MV-4-11 (cell line): ENCODE data around the gene HSF2BP.
"Not testable (repeated sequence)": the region's sequence is repeated elsewhere in the genome, so short reads cannot be mapped to it uniquely, and the experiment has no call there.

Experiments
- DNase-seq: peaks from one replicate; lab custom pipeline; 2025; lab: John Stamatoyannopoulos, UW

Gene HSF2BP

DNA sequence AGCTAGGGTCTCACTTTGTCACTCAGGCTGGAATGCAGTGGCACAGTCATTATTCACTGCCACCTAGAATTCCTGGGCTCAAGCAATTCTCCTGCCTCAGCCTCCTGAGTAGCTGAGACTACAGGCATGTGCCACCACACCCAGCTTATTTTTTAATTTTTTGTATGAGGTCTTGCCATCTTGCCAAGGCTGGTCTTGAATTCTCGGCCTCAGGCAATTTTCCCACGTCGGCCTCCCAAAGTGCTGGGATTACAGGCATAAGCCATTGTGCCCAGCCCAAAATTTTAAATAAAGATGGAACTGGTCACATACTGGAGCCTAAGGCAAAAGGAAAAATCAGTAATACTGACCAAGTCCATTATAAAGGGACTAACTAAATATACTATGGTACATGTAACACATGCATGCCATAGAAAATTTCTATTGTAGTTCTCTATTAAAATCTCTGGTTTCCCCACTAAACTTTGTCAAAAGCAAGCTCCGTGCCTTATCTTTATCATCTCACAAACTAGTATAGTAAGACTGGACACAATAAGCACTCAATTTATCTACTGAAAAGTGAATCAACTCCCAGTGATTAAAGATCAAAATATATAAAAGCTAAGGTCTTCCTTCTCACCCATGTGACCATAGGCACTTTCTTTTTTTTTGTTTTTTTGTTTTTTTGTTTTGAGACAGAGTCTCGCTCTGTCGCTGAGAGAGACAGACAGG is 61.6 kb downstream of the HSF2BP start:
- DNase-seq, result no peak

DNA sequence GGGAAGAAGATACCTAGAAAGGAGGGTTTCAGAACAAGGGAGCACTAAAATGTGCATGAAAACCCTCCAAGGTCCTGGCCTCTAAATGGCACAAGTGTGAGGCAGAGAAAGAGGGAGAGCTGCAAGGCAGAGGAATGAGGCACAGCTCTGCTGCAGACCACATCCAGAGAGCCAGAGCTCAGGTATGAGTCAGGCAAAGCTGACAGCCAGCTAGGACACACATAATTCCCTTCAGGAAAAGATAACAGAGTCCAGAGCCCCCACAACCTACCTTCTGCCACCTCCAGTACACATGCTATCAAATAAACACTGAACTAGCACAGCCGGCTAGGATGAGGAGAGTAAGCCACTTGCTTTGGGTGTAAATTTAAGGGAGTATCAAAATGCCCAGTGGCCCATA is 62.2 kb downstream of the HSF2BP start:
- no peak for DNase-seq

DNA sequence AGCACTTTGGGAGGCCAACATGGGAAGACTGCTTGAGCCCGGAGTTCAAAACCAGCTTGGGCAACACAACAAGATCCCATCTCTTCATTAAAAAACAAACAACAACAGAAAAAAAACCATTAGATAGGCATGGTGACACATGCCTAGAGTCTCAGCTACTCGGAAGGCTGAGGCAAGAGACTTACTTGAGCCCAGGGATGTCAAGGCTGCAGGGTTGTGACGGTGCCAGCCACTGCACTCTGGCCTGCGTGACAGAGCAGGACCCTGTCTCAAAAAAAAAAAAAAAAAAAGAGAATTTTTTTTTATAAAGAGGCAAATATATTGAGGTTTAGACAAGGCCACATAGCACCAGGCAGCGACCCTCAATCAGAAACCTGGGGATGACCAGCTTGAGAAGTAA is 62.7 kb downstream of the HSF2BP start:
- DNase-seq, result no peak

DNA sequence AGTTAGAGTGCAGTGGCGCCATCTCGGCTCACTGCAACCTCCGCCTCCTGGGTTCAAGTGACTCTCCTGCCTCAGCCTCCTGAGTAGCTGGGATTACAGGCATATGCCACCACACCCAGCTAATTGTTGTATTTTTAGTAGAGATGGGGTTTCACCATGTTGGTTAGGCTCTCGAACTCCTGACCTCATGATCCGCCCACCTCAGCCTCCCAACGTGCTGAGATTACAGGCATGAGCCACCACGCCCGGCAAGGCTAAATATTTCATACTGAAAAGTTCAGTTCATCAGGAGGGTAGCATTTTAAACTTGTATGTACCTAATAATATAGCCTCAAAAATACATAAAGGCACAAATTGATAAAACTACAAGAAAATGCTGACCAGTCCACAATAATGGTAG is 63.5 kb downstream of the HSF2BP start:
- DNase-seq, result not testable (repeated sequence)

DNA sequence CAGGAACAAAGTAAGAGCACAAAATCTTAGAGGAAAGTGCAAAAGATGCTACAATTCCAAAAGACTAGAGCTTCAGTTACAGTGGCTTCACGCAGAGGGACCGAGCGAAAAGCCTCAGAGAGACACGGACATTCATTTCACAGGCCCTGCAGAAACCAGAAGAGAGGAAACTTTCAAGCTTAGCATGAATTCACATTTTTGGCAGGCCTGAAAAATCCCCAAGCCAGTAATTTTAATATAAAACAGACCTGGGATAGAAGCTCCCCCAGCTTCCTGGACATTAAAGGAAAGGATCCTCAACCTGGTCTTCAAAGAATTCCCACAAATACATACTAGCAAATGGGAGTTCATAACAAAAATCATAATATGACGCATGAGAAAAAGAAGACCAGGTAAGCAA is 66.2 kb downstream of the HSF2BP start:
- DNase-seq, result no peak

DNA sequence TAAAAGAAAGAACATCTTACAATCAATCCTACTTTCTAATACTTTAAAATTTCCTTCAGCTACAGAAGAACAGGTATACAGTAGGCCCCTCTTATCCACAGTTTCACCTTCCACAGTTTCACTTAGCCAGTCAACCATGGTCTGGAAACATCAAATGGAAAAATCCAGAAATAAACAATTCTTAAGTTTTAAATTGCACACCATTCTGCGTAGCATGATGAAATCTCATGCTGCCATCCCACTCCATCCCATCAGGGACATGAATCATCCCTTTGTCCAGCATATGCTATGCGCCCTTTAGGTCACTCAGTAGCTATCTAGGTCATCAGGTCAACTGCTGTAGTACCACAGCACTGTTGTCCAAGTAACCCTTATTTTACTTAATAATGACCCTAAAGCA is 67.7 kb downstream of the HSF2BP start:
- no peak for DNase-seq

DNA sequence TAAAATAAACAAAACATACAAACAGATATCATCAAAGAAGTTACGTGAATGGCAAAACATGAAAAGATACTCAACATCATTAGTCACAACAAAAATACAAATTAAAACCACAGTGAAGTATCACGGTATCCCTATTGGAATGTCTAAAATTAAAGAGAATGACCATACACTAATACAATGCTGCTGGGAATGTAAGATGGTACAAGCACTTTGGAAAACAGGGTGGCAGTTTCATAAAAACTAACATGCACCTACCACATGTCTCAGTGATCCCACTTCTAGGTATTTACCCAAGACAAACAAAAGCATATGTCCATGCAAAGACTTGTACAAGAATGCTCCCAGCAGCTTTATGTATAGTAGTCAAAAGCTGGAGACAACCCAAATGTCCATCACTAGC is 69.1 kb downstream of the HSF2BP start:
- DNase-seq, result no peak

DNA sequence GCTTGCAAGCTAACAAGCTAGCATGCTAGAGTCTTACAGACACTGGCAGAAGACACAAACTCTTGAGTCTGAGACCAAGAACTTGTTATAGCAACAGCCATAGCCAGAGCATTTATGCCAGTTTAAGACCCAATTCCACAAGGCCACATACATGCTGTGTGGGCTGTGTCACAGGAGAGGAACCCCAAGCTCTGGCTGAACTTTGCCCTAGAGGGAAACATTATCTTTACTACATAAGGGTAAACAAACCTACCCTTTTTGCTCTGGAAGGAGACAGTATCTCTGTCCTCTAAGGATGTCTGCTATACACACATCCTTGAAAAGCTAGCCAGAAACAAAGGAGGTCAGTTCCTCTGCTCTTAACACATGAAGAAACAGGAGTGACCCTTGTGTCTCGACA is 70.3 kb downstream of the HSF2BP start:
- DNase-seq, result no peak

DNA sequence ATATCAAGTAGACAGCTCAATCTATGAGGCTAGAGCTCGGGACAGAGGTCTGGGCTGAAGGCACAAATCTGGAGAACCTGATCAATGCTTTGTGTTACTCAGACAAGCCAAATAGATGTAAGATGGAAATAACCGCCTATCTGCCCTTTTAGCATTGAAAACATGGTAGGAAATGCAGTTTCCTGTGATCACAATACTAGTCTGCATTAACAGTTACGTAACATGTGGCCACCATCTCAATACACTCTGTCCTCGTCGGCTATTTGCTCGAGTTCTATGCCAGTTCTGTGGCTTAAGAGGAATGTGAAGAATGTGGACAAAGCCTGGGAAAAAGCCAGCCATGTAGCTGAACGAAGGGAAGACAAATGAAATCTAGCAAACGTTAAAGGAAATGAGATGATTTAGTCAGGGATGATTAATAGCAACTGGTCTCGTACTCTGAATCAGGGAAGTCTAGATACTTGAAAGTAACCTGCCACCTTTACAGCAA is 73.3 kb downstream of the HSF2BP start:
- DNase-seq, result peak; percentile 40

DNA sequence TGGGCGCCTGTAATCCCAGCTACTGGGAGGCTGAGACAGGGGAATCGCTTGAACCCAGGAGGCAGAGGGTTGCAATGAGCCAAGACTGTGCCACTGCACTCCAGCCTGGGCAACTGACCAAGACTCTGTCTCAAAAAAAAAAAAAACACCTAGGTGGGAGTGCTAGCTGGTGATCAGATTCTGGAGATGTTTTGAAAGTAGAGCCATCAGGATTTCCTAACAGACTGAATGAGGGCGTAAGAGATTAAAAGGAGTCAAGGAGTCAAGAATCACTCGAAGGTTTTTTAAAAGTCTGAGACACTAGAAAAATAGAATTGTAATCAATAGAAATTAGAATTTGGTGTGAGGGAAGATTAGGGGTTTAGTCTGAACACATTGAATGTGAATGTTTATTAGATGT is 73.8 kb downstream of the HSF2BP start:
- no peak for DNase-seq

DNA sequence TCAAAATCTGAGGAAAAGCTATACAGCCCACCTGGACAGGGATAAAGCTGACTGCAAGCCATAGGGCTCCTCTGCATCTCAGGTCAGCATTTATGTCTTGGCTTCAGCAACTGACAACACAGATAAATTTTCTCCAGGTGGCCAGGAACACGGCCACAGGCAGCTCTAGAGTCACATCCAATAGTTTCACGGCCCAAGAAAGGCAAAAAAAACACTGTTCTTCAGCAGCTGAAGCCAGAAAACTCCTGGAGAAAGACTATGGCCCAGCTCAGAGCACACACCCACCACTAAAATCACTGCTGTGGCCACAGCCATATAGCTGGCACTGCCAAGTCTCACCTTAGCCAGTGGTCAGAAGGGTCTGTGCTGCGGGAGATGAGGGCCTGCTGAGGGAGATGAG is 77.8 kb downstream of the HSF2BP start:
- DNase-seq, result no peak

DNA sequence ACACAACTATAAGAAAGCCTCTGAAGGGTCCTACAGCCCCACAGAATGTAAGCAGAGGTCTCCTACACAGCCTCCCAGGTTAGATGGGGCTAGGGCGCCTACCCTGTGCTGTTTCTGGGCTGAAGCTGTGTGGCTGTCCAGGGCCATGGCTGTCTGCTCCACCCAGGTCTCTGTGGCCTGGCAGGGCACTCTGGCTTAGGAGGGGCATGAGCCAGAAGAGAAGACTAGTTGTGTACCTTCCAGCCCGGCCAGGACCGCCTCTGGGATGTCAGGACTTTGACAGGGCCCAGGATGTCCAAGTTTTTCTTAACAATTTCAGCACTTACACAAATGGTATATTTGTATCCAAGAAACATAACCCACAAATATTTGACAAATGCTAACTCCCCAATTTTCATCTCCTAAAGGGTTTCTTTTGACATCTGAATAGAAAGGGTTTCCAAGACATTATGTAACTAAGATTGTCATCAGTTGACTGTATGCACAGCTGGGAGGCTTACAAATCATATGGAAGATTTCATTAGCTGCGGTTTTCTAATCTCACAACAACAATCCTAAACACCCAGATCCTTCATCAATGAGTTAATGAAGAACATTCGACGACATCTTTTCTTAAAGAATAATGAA is 80.5 kb downstream of the HSF2BP start:
- no peak for DNase-seq

DNA sequence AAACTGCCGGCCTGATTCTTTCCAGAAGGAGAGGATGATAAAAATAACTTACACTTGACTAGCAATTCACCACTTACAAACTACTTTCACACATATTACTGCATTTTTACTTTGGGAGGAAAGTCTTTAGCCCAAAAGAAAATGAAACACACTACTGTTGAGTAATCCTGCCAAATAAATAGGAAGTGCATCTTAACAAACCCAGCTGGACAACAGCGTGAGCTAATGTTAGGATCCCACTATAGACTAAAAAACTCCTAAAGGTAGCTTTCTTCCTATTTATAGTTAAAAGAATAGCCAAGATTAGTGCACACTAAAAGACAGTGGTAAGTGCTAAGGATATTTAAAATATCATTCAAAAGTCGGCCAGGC is 83.8 kb downstream of the HSF2BP start:
- DNase-seq, result peak; percentile 74

DNA sequence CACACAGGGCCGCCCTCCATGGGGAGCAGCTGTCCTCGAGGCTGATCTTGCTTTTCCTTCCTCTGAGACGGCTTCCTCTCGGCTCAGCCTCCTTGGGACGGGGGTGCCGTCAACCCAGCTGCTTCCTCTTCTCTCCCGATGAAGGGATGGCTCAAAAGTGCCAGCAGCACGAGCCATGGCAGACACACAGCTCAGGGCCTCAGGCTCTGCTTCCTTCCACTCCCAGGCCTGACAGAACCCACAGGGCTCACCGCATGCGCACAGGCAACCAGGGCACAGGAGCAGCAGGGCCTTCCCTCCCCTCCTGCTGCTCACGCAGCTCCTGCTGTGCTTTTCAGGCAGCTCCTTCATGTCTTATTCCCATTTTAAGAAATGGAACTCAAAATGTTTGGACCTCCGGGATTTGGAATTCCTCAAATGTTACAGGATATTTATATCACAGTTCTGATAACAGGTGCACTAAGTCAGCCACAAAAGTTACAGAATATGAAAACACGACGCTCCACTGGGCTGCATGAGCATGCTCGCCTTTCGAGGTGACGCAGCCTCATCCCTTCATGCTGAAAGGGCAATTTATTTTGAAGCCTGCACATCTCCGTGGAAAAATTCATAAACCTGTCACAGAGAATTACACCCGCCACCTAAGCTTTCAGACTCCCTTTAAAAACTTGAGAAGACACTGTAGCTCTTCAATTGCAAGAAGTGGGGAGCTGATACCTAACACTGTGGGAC is 84.4 kb downstream of the HSF2BP start:
- DNase-seq, result peak; percentile 84

DNA sequence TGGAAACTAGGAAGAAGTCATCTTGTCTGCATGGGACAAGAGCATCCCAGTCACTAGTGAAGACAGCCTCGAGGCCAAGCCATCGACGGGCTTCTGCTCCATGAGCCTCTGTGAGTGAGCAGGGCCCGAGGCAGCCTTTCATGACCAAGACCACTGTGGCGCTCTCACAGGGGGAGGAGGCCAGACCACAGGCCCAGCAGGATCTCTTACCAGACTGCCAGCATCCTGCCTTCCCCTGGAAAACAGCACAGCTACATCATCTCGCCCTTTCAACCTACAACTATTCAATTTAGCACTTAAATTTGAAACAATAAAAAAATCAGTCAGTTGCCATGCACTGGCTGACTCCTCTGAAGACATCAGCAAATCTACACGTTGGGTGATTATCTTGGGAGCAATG is 85.4 kb downstream of the HSF2BP start:
- DNase-seq, result no peak

DNA sequence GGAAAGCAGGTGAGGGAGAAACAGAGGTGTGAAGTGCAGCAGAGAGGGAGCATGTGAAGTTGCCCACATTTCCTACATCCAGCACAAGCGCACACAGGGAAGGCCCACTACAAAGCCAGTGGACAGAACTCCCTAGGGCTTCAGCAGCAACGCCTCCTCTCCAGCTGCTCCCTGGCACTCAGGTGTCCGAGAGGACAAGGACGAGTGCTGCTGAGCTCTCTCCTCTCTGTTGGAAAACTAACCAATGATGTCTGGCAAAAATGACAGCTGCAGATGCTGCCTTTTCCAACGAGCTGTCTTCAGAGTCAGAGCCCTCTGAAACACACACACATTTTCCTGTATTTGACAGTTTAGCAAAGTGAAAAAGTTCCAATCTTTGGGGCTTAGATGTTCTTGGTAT is 86.8 kb downstream of the HSF2BP start:
- DNase-seq, result no peak

DNA sequence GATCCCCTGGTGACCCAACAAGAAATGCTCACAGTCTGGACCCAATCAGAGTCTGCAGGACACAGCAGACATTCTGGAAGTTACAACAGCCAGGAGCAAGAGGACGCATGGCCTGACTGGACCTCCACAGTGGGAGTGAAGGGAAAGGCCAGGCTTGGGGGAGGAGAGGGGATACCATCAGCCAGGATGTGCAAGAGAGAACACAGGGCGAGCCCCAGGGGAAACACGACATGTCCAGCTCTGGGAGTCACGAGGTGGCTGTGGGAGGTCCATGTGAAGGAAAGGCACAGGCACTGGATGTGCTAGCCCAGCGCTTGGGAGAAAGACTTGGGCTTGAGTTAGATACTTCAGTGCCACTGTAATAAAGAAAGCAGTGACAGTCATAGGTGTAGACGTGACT is 87.3 kb downstream of the HSF2BP start:
- DNase-seq, result no peak

DNA sequence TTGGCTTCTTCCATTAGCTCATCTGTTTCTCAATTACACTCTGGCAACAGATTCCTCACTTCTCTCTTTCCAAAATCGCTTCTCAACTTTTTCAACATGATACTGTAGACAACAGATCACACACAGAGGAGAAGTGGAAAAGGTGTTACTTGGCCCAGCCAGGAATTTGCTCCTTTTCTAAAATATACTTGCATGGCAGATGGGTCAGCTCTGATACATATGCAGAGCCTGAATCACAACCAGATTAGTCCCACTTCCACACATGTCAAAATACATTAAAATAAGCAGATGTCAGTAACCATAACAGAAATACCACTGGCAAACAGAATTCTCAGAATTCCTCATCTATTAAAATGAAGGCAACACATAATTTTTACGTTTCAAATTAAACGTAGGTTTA is 89.1 kb downstream of the HSF2BP start:
- not testable (repeated sequence) for DNase-seq

DNA sequence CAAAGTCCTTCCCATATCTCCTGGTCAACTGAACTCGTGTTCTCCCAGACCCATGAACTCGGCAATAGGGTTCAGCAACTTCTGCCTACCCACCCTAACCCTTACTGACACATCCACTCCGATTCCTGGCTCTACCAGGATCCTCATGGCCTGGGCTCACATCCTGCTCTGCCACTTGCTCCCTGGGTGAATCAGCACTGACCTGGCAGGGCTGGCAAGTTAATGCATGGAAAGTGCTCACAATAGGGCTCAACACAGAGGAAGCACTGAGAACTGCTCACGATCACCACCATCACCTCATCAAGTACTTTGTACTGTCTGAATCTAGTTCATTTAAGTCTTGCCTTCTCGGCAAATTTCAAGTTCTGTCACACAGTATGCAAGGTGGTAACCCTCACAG is 96.8 kb downstream of the HSF2BP start:
- DNase-seq, result not testable (repeated sequence)

DNA sequence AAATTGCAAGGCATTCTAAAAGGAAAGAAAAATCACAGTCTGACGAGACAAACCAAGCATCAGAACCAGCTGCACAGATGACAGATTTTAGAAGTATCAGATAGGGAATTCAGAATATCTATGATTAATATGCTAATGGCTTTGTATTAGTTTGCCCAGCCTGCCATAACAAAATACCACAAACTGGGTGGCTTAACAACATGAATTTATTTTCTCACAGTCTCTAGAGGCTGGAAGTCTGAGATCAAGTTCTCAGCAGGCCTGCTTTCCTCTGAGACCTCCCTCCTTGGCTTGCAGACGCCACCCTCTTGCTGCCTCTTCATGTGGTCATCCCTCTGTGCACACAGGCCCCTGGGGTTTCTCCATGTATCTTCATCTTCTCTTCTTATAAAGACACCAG is 118.7 kb downstream of the HSF2BP start:
- DNase-seq, result not testable (repeated sequence)

DNA sequence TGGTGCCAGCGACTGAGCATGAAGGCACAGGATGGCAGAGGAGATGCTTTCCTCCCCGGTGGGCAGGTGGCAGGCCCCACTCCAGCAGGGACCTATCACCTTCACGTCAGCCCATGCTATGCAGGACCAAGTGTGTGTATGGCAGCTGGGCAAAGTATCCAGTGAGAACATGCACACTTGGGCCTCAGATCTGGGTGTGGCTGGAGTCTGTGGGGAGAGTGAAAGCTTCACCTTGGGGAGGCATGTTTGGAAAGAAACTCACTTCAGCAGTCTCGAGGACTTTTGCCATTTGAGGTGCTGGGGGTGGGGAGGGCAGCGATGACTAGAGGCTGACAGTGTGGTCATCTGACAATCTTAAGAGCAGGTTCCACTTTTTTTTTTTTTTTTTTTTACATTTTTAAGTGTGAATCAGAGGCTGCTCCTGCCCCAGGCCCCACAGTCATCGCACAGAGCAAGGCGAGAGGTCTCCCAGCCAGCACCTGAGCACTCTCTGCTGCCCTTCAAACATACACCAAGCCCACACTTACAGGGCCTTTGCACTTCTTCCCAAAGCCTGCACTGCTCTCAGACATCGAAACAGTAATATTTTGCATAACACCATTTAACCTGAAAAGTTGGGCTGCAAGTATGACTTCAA is 136.7 kb downstream of the HSF2BP start:
- DNase-seq, result not testable (repeated sequence)

DNA sequence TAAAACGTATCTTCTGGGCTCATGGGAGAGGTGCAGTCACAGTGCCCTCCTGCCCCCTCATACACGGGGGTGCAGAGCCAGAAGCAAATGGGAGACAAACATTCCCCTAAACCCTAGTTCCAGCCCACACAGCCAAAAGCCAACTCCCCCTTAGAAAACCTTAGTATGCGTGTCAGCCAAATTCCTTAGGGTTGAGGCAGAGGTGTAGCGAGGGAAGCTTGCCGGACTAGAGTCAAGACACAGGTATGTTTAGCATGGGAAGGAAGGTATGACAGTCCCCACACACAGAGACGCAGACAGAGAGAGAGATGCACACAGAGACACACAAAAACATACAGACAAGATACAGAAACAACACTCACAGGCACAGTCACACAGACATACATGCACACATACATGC is 141.6 kb downstream of the HSF2BP start:
- DNase-seq, result not testable (repeated sequence)
